Neural cell (in vitro differentiated cells): Measurements from ENCODE around the gene TGFBI. TPM values are rescaled to one million over a fixed set of nuclear protein-coding genes. Genes with fewer than 3 reads are reported as not detected.

ENCODE experiments used
- H2AFZ ChIP-seq: fragments of 200-600, 300-800 bp; sonication (generic), shearing (Covaris generic); 2 replicates; pipeline ENCODE4 v1.6.0; 2014; ENCODE audit warnings: low read depth, mild to moderate bottlenecking, antibody characterized with exemption, low read length, moderate library complexity
- H3F3A ChIP-seq: fragments of 200-600 bp; shearing (Covaris generic); 2 replicates; pipeline ENCODE4 v1.6.1; 2016; ENCODE audit warnings: mild to moderate bottlenecking, moderate library complexity, mixed read lengths, antibody characterized with exemption, low read length; ENCODE audit not compliant: insufficient read depth, poor library complexity, severe bottlenecking
- H3K27ac ChIP-seq: fragments of 200-600, 300-800 bp; sonication (generic), shearing (Covaris generic); 2 replicates; pipeline ENCODE4 v1.5.1; 2014; ENCODE audit warnings: mild to moderate bottlenecking, low read length, moderate library complexity
- H3K27me3 ChIP-seq: fragments of 300-800, 200-600 bp; sonication (generic), shearing (Covaris generic); 2 replicates; pipeline ENCODE4 v1.6.0; 2014; ENCODE audit warnings: mild to moderate bottlenecking, low read depth, low read length, moderate library complexity; ENCODE audit not compliant: insufficient read depth
- H3K36me3 ChIP-seq: fragments of 300-800, 200-600 bp; sonication (generic), shearing (Covaris generic); 2 replicates; pipeline ENCODE4 v1.5.1; 2014; ENCODE audit warnings: mild to moderate bottlenecking, antibody characterized with exemption, low read length, moderate library complexity; ENCODE audit not compliant: insufficient read depth
- H3K4me2 ChIP-seq: fragments of 300-800, 200-600 bp; sonication (generic), shearing (Covaris generic); 2 replicates; pipeline ENCODE4 v1.6.0; 2014; ENCODE audit warnings: mild to moderate bottlenecking, low read length
- H3K4me3 ChIP-seq: fragments of 300-800, 200-600 bp; sonication (generic), shearing (Covaris generic); 2 replicates; pipeline ENCODE4 v1.5.1; 2014; ENCODE audit warnings: mild to moderate bottlenecking, low read length, moderate library complexity
- H3K79me2 ChIP-seq: fragments of 200-600 bp; shearing (Covaris generic); replicated peaks from 2 replicates; pipeline ENCODE4 v1.6.0; 2014; ENCODE audit warnings: mild to moderate bottlenecking, low read length, moderate library complexity; ENCODE audit not compliant: insufficient read depth
- H3K9ac ChIP-seq: fragments of 300-800, 200-600 bp; sonication (generic), shearing (Covaris generic); 2 replicates; pipeline ENCODE4 v1.6.1; 2016; ENCODE audit warnings: mild to moderate bottlenecking, low read length, mixed read lengths
- H3K9me2 ChIP-seq: fragments of 200-600 bp; shearing (Covaris generic); 2 replicates; pipeline ENCODE4 v1.6.1; 2016; ENCODE audit warnings: mild to moderate bottlenecking, low read length, mixed read lengths; ENCODE audit not compliant: insufficient read depth
- H3K9me3 ChIP-seq: fragments of 200-600, 300-800 bp; sonication (generic), shearing (Covaris generic); 2 replicates; pipeline ENCODE4 v1.6.1; 2016; ENCODE audit warnings: mild to moderate bottlenecking, mixed run types, low read length, moderate library complexity, mixed read lengths
- H4K20me1 ChIP-seq: fragments of 200-600 bp; shearing (Covaris generic); 2 replicates; pipeline ENCODE4 v1.6.1; 2016; ENCODE audit warnings: mild to moderate bottlenecking, mixed run types; ENCODE audit not compliant: insufficient read depth
- EP300 ChIP-seq: fragments of 450-650 bp; conservative IDR thresholded peaks from 2 replicates; pipeline ENCODE4 v1.6.1; 2014; ENCODE audit warnings: antibody characterized with exemption, mild to moderate bottlenecking, moderate library complexity; ENCODE audit not compliant: poor library complexity, severe bottlenecking
- EZH2 ChIP-seq: fragments of 200-600, 300-800 bp; shearing (Covaris generic), sonication (generic); IDR thresholded peaks from 2 replicates; pipeline ENCODE4 v1.6.1; 2014; ENCODE audit warnings: antibody characterized with exemption, low read length, borderline replicate concordance, mild to moderate bottlenecking; ENCODE audit not compliant: insufficient read depth, poor library complexity, severe bottlenecking
- MXI1 ChIP-seq: fragments of 450-650 bp; conservative IDR thresholded peaks from 2 replicates; pipeline ENCODE4 v1.6.1; 2014; ENCODE audit warnings: antibody characterized with exemption, mild to moderate bottlenecking; ENCODE audit not compliant: poor library complexity, severe bottlenecking
- POLR2AphosphoS5 ChIP-seq: IDR thresholded peaks from 2 replicates; pipeline ENCODE4 v1.6.1; 2012
- RAD21 ChIP-seq: fragments of 450-650 bp; conservative IDR thresholded peaks from 2 replicates; pipeline ENCODE4 v1.6.1; 2014; ENCODE audit warnings: antibody characterized with exemption, mild to moderate bottlenecking, moderate library complexity
- SMC3 ChIP-seq: fragments of 450-650 bp; conservative IDR thresholded peaks from 2 replicates; pipeline ENCODE4 v1.6.1; 2014; ENCODE audit warnings: antibody characterized with exemption, mild to moderate bottlenecking, moderate library complexity; ENCODE audit not compliant: poor library complexity
- TAF1 ChIP-seq: IDR thresholded peaks from 2 replicates; pipeline ENCODE4 v1.6.1; 2012; ENCODE audit warnings: low read depth
- polyA plus RNA-seq: library from polyadenylated mRNA; depleted of rRNA; stranded (reverse); fragments of >200 nt; gene quantifications from 2 replicates; pipeline ENCODE4 v1.2.3, GENCODE V29; 2014
- TF ChIP-seq, protein P1 (sequence below): IDR thresholded peaks from 2 replicates; pipeline ENCODE4 v1.6.1; 2012; ENCODE audit warnings: borderline replicate concordance
- TF ChIP-seq, protein P2 (sequence below): fragments of 450-650 bp; IDR thresholded peaks from 2 replicates; pipeline ENCODE4 v1.5.1; 2014; ENCODE audit warnings: antibody characterized with exemption, mild to moderate bottlenecking, moderate library complexity; ENCODE audit not compliant: poor library complexity, severe bottlenecking

Gene TGFBI
- polyA plus RNA-seq, 1 donor from 2014 or later = 0.71 TPM

DNA sequence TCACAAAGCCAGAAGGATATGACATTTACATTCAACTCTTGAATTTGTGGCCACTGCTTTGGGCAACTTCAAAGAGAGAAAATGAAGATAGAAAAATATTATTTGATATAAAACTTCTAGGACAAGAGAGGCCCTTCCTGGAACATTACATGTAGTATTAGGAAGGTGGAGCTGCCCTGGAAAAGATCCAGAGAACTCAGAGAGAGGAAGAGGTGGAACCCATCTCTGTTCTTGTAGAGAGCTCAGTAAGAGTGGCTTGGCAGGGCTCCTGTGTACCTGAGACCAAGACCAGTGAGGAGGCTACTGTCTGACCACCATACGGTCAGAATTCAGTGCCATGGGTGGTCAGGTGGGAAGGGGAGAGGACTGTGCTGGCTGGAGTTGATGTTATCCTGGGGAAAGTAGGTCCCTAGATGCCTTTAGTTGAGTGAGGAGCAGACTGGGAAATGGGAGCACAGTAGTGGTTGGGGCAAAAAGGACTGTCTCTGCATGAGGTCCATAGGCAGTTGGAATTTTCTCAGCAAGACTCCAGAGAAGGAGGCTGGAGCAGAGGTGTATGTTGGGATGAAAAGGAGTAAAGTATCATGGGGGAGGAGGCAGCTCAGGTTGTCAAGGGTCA lies 7.6 kb downstream of the TGFBI start:
- H3K4me2 ChIP-seq = no peak overlapping the region
- H2AFZ ChIP-seq = no peak overlapping the region
- no peaks in the 10 kb centered on the region for H3F3A ChIP-seq
- no peaks in the 10 kb centered on the region for H3K36me3 ChIP-seq
- TF ChIP-seq EZH2 = no peak
- TF ChIP-seq MXI1 = no peak
- no peak for TF ChIP-seq SMC3
- TF ChIP-seq TAF1 = no peak
- no peak for TF ChIP-seq EP300
- TF ChIP-seq RAD21 = no peak
- TF ChIP-seq, protein P1, sequence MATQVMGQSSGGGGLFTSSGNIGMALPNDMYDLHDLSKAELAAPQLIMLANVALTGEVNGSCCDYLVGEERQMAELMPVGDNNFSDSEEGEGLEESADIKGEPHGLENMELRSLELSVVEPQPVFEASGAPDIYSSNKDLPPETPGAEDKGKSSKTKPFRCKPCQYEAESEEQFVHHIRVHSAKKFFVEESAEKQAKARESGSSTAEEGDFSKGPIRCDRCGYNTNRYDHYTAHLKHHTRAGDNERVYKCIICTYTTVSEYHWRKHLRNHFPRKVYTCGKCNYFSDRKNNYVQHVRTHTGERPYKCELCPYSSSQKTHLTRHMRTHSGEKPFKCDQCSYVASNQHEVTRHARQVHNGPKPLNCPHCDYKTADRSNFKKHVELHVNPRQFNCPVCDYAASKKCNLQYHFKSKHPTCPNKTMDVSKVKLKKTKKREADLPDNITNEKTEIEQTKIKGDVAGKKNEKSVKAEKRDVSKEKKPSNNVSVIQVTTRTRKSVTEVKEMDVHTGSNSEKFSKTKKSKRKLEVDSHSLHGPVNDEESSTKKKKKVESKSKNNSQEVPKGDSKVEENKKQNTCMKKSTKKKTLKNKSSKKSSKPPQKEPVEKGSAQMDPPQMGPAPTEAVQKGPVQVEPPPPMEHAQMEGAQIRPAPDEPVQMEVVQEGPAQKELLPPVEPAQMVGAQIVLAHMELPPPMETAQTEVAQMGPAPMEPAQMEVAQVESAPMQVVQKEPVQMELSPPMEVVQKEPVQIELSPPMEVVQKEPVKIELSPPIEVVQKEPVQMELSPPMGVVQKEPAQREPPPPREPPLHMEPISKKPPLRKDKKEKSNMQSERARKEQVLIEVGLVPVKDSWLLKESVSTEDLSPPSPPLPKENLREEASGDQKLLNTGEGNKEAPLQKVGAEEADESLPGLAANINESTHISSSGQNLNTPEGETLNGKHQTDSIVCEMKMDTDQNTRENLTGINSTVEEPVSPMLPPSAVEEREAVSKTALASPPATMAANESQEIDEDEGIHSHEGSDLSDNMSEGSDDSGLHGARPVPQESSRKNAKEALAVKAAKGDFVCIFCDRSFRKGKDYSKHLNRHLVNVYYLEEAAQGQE = no peak
- no peak overlapping the region for H3K27ac ChIP-seq
- no peaks in the 10 kb centered on the region for H4K20me1 ChIP-seq
- H3K9ac ChIP-seq = no peak overlapping the region
- H3K4me3 ChIP-seq = no peak overlapping the region
- no peaks in the 10 kb centered on the region for H3K9me2 ChIP-seq
- H3K27me3 ChIP-seq = no peaks in the 10 kb centered on the region
- no peaks in the 10 kb centered on the region for H3K9me3 ChIP-seq
- no peaks in the 10 kb centered on the region for H3K79me2 ChIP-seq

DNA sequence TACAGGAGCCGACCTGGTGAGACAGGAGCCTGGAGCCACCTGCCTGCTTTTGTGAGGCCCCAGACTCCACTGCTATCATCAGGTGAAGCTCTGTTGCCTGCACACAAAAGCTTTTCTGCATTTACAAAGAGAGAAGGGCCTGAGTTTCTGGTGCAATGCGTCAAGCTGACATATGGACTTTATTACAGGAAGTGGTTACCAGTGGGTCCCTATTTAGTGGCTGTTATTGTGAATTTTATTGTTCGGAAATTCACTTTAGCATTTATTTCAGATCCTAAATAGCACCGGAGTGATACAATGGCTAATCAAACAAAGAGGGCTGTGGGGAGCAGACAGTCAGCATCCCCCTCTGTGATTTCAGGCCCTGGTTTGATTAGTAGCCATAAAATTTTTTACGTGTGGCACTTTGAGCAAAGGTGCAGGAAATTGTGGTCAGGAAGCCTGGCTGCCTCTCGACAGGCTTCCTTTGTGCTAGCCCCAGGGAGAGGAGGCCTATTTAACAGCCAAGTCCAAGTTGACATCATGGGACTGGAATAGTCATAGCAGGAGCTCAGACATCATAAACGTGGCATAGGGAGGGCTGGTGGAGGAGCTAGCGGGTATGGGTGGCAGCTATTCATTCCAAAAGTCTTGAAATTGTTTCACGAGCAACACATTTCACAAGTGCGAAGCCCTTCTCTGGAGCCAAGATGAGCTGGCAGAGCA lies 8.4 kb downstream of the TGFBI start:
- H3K9me3 ChIP-seq = no peaks in the 10 kb centered on the region
- no peaks in the 10 kb centered on the region for H3F3A ChIP-seq
- no peak overlapping the region for H2AFZ ChIP-seq
- H3K27me3 ChIP-seq = no peaks in the 10 kb centered on the region
- H3K79me2 ChIP-seq = no peaks in the 10 kb centered on the region
- TF ChIP-seq EZH2 = no peak
- H3K4me2 ChIP-seq = no peak overlapping the region
- no peaks in the 10 kb centered on the region for H3K36me3 ChIP-seq
- no peak overlapping the region for H3K9ac ChIP-seq
- H3K9me2 ChIP-seq = no peaks in the 10 kb centered on the region
- no peaks in the 10 kb centered on the region for H4K20me1 ChIP-seq
- no peak overlapping the region for H3K4me3 ChIP-seq
- no peak overlapping the region for H3K27ac ChIP-seq

DNA sequence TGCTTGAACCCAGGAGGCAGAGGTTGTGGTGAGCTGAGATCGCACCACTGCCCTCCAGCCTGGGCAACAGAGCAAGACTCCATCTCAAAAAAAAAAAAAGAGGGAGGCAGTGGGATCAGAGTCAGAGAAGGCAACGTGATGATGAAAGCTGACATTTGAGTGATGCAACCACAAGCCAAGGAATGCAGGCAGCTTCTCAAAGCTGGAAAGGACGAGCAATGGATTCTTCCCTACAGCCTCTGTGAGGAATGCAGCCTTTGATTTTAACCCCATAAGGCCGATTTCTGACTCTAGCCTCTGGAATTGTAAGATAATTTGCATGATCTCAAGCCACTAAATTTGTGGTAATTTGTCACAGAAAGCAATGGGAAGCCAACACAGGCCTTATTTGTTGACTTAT lies 9.8 kb downstream of the TGFBI start:
- no peaks in the 10 kb centered on the region for H3K9me3 ChIP-seq
- no peak overlapping the region for H2AFZ ChIP-seq
- H3K9ac ChIP-seq = no peak overlapping the region
- H3K79me2 ChIP-seq = no peaks in the 10 kb centered on the region
- no peak overlapping the region for H3K4me3 ChIP-seq
- H3F3A ChIP-seq = no peaks in the 10 kb centered on the region
- H3K4me2 ChIP-seq = no peak overlapping the region
- H3K9me2 ChIP-seq = no peaks in the 10 kb centered on the region
- no peaks in the 10 kb centered on the region for H4K20me1 ChIP-seq
- no peaks in the 10 kb centered on the region for H3K36me3 ChIP-seq
- no peaks in the 10 kb centered on the region for H3K27me3 ChIP-seq
- TF ChIP-seq EZH2 = no peak
- TF ChIP-seq TAF1 = no peak
- TF ChIP-seq RAD21 = no peak
- TF ChIP-seq, protein P1 = no peak
- TF ChIP-seq, protein P2, sequence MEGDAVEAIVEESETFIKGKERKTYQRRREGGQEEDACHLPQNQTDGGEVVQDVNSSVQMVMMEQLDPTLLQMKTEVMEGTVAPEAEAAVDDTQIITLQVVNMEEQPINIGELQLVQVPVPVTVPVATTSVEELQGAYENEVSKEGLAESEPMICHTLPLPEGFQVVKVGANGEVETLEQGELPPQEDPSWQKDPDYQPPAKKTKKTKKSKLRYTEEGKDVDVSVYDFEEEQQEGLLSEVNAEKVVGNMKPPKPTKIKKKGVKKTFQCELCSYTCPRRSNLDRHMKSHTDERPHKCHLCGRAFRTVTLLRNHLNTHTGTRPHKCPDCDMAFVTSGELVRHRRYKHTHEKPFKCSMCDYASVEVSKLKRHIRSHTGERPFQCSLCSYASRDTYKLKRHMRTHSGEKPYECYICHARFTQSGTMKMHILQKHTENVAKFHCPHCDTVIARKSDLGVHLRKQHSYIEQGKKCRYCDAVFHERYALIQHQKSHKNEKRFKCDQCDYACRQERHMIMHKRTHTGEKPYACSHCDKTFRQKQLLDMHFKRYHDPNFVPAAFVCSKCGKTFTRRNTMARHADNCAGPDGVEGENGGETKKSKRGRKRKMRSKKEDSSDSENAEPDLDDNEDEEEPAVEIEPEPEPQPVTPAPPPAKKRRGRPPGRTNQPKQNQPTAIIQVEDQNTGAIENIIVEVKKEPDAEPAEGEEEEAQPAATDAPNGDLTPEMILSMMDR = no peak
- TF ChIP-seq EP300 = no peak
- no peak for TF ChIP-seq MXI1
- TF ChIP-seq POLR2AphosphoS5 = no peak
- no peak for TF ChIP-seq SMC3
- no peak overlapping the region for H3K27ac ChIP-seq
